GM18907 (cell line): ENCODE data around the gene SAPCD2.

Source experiments
- ATAC-seq: cut with Tn5 transposase; IDR thresholded peaks from one replicate; pipeline ENCODE4 v1.9.1; 2021; ENCODE audit warnings: mild to moderate bottlenecking, moderate library complexity; ENCODE audit not compliant: unreplicated experiment

SAPCD2 gene

GRCh38 chr9:137107982-137108381 is 37.6 kb upstream of the SAPCD2 start:
- no peak for ATAC-seq

GRCh38 chr9:137107312-137107921 is 37.1 kb upstream of the SAPCD2 start:
- ATAC-seq, result no peak

DNA sequence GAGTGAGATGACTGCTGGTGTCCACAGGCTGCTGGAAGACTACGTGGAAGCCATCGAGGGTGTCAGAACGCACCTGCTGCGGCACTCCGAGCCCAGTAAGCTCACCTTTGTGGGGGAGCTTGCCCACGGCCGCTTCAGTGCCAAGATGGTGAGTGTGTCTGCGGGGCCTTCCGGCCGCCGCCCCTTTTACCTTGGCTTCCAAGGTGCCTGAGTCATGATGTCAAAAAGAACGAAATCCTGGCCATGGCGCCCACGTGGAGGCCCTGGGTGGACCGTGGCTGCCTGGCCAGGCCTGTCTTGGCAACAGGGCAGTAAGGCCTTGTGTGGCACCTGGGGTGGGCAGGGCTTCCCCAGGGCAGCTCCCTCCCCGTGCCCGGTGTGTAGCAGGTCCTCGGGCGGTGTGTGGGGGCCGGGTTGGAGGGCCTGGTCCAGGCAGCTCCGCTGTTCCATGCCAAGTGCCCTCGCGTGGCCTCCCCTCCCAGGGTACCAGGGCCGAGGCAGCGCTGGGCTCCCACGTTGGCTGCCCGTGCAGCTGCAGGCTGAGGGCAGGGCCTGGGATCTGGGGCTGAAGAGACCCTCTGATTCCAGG is 36.4 kb upstream of the SAPCD2 start:
- no peak for ATAC-seq

GRCh38 chr9:137105814-137106661 is 35.7 kb upstream of the SAPCD2 start:
- no peak for ATAC-seq

DNA sequence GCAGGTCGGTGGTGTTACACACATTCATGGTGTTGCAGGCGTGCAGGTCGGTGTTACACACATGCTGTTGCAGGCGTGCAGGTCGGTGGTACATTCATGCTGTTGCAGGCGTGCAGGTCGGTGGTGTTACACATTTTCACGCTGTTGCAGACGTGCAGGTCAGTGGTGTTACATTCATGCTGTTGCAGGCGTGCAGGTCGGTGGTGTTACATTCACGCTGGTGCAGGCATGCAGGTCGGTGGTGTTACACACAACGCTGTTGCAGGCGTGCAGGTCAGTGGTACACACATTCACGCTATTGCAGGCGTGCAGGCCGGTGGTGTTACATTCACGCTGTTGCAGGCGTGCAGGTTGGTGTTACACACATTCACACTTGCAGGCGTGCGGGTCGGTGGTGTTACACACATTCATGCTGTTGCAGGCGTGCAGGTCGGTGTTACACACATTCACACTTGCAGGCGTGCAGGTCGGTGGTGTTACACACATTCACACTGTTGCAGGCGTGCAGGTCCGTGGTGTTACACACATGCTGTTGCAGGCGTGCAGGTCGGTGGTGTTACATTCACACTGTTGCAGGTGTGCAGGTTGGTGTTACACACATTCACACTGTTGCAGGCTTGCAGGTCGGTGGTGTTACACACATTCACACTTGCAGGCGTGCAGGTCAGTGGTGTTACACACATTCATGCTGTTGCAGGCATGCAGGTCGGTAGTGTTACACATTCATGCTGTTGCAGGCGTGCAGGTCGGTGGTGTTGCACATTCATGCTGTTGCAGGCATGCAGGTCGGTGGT is 33.0 kb upstream of the SAPCD2 start:
- no peak for ATAC-seq

DNA sequence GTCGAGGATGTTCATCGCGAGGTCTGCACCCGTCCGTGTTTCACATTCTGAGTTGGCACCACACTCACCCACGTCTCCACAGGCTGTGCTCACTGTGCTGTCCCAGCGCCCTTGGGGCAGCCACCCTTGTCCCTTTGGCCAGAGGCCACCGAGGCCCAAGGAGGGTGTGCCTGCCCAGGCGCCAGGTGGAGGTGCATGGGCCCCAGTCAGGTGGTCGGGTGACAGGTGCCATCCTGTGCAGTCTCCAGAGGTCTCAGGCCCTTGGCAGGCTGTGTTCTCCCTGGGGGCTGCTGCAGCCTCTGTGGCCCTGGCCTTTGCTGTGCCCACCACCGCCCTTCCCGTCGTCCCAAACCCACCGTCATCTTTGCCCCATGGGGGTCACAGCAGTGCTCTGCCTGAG is 28.9 kb upstream of the SAPCD2 start:
- ATAC-seq, result no peak

- ATAC-seq, result no peak
Observed at GRCh38 chr9:137097761-137098462, 27.6 kb upstream of the SAPCD2 start.

DNA sequence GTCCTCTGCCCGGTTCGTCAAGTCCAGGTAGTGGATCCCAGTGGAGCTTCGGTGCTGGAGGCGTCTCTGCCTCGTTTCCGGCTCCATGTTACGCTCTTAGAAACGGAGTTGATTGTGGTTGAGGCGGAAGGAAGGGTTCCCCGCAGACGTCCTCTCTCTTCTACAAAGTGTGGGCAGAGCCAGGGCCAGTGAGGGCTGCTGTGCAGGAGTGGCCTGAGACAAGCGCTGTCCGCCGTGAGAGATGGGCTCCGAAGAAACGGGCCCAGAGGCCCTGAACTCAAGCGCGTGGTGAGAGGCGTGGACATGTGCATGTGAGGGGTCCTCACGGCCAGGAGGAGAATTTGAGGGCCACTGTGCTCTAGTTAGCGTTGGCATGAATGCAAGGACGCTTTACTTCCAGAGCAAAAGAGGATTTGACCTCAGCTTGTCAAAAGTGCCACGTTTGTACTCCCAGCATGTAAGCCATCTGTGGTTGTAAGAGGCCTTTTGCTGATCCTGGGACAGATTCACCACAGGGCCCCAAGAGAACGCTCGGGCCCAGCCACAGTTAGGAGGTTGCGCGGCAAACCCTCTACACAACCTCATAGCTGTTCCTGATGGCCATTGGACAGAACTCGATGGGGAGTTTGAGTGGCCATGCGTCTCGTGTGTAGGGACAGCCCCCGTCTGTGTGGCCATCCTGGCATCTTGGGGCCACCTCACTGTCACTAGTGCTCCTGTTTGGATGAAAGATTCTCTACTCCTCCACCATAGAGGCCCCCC is 26.6 kb upstream of the SAPCD2 start:
- no peak for ATAC-seq

- peak; percentile 77 for ATAC-seq
Observed at GRCh38 chr9:137095664-137096517, 25.5 kb upstream of the SAPCD2 start.

DNA sequence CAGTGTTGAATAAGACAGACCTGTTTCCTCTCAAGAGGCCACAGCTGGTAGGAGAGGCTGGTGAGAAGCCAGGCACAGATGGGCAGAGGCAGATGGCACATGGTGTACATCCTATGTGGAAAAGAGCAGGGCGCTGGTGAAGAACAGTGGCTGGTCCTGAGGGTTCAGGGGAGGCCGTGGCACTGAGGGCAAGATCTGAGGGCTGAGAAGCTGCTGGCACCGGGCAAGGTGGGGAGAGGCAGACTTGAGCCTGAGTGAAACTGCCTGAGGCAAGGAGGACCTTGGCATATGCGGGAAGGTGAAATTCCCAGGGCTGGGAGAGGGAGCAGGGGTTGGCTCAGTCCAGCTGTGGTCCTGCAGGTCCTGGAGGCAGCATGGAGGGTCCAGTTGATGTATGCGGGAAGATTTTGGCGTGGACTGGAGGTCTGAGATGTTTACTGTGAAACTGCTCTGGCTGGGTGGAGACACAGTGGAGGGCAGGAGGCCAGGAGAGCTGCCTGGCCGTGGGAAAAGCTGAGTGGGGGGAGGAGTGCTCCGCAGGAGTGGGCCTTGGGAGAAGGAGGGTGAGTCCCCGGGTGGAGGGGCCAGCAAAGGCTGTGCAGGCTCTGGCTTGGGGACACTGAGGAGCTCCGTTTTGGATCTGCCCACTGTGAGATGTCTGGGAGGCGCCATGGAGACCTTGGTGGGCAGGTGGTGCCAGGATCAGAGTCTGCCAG is 19.0 kb upstream of the SAPCD2 start:
- no peak for ATAC-seq

DNA sequence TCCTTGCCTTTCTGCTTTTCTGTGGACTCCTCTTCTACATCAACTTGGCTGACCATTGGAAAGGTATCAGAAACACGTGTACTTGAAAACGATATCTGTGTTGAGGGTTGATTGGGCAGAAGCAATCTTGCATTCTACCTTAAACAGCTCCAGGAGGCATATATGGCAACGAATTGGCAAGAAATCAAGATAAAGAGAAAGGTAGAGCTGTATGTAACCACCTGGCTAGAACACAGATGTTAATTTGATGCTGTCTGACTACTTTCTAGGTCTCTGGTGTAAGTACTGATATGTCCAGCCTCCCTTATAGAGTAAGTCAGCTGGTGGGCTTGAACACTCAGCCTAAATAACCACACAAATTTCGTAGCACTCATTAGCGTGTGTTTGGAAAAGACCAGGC is 17.8 kb upstream of the SAPCD2 start:
- ATAC-seq, result no peak

DNA sequence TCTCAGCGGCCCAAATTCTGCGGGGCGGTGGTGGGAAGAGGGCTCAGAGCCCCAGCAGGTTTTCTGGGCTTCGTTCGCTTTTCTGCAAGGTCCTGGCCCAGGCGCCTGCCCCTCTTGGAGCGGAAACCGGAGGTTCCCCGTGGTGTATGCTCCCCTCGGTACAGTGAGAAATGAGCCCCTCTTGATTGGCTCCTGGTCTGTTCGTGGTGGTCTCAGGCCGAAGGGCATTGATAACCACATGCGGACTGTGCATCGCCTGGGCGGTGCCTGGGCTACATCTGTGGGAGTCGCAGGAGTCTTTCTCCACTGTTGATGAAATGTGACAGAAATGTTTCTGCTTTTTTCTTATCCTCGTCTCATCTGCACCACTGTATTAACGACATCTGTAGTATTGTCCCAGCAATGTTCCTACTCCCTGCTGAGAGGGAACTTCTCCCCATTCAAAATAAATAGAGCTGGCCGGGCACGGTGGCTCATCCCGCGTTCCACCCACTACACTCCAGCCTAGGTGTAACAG is 17.1 kb upstream of the SAPCD2 start:
- ATAC-seq, result no peak

- ATAC-seq, result peak; percentile 77
Observed at GRCh38 chr9:137086531-137087408, 16.4 kb upstream of the SAPCD2 start, which contains the start of gene MAN1B1. Gene MAN1B1 (plus strand): TSS chr9:137086985. CDS start chr9:137087000, 15 bp downstream.

- ATAC-seq, result peak; percentile 26
Observed at GRCh38 chr9:137085920-137086530, 15.7 kb upstream of the SAPCD2 start.

DNA sequence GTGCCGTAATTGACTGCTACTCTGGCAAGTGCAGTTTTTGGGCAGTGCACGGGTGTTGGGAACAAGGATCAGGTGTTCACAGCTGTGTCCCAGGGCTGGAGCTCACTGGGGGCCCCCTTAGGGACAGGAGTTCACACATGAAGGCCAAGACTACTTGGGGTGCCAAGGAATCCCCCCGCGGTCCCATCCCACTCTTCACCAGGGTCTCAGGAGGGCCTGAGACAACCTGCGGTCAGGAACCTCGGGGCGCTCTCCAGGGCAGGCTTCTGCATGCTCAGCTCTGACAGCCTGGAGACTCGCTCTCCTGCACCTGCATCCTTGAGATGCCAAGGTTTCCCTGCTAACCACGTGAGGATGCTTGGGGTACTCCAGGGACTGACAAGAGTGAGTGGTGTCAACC is 14.2 kb upstream of the SAPCD2 start:
- no peak for ATAC-seq

- no peak for ATAC-seq
Observed at GRCh38 chr9:137083394-137084004, 13.1 kb upstream of the SAPCD2 start.
